D721Med (cell line): ENCODE measurements around the gene SOBP.

ENCODE experiments used
- DNase-seq: peaks from one replicate; pipeline ENCODE4 v3.0.0; 2011; ENCODE audit warnings: low spot score; ENCODE audit not compliant: insufficient read length
- FAIRE-seq: peaks from 2 replicates; lab custom pipeline; 2011; peaks lifted over from hg19 to GRCh38; lab: Jason Lieb, UNC
- CTCF ChIP-seq: IDR thresholded peaks from 2 replicates; pipeline ENCODE4 v1.5.1; 2012; ENCODE audit warnings: mild to moderate bottlenecking, control low read depth; ENCODE audit not compliant: insufficient read depth; ENCODE audit errors: missing control alignments

The SOBP gene

GRCh38 chr6:107662333-107662732 is 172.4 kb downstream of the SOBP start:
- FAIRE-seq (no peak), DNase-seq (no peak)
- TF ChIP-seq CTCF: no peak

- no peak for TF ChIP-seq CTCF
- FAIRE-seq: no peak
- DNase-seq: no peak
Observed at GRCh38 chr6:107663308-107663707, 173.4 kb downstream of the SOBP start.

- no peak for DNase-seq
- no peak for TF ChIP-seq CTCF
- no peak for FAIRE-seq
Observed at GRCh38 chr6:107665382-107665781, 175.5 kb downstream of the SOBP start.

GRCh38 chr6:107666084-107666980 is 176.4 kb downstream of the SOBP start:
- DNase-seq (no peak), FAIRE-seq (no peak)
- no peak for TF ChIP-seq CTCF

GRCh38 chr6:107666981-107667601 is 177.2 kb downstream of the SOBP start:
- no peak for TF ChIP-seq CTCF
- FAIRE-seq: no peak
- no peak for DNase-seq

- TF ChIP-seq CTCF: no peak
- DNase-seq (no peak), FAIRE-seq (no peak)
Observed at GRCh38 chr6:107667790-107668189, 177.9 kb downstream of the SOBP start.
